ENCODE measurements around the gene PCDHA13. TPM values are rescaled to one million over a fixed set of nuclear protein-coding genes. Genes with fewer than 3 reads are reported as not detected.

The PCDHA13 gene
- total RNA-seq, 3 donors from 2014 or later, result 1.3 to 3.5 (median 1.6) TPM

GRCh38 chr5:140923601-140924000, 41.7 kb downstream of the PCDHA13 start:
- Histone ChIP-seq H3K4me1 (no peaks in the 10 kb centered on the region), H3K9me3 (no peaks in the 10 kb centered on the region), H3K36me3 (no peaks in the 10 kb centered on the region), H3K27ac (no peak overlapping the region), H3K27me3 (no peaks in the 10 kb centered on the region), H3K4me3 (no peak overlapping the region)
- no peak for DNase-seq (ENCODE audit: low spot score in 2 of 2)
- intact Hi-C loops (cut with DNase I; ENCODE audit: low total_unique reads), result no loop called here
- TF ChIP-seq POLR2AphosphoS5 (IDR thresholded peaks at IDR 0.05), result no peak
- no peak for TF ChIP-seq POLR2A (IDR thresholded peaks at IDR 0.05)
- TF ChIP-seq CTCF (IDR thresholded peaks at IDR 0.05), result no peak

DNA sequence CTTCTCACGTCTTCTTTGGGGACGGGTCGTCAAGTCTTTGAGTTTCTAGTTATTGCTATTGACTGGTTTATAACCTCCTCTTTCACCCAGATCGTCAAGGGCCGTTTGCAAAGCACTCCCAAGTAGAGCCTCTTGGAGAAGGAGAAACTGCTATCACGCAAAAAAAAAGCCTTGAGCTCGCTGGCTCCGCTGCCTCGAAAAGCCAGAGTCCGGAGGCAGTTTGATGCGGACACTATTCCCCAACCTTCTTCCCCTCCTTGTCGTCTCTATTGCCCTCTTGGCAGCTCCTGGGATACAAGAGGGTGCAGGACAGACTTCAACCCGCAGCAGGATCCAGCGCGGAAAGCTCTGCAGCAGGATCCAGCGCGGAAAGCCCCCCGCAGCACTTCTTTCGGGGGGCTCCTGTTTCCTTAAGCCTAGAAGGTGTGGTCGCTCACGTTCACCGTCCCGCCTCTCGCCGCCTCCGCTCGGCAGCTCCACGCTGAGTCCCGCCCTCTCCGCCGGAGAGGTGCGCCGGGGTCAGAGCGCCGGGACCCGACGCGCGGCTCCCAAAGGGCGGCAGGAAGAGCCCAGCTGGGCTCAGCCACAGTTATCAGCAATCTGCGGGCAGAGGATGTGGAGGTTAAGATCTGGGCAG, 44.0 kb downstream of the PCDHA13 start, which contains the start of gene PCDHAC1:
Gene PCDHAC1 (plus strand): TSS at position 494 of the 637 bp plus-strand sequence. CDS start 594 bp downstream, outside the sequence.
- intact Hi-C loops (cut with DNase I; ENCODE audit: low total_unique reads), result no loop called here
- Histone ChIP-seq H3K9me3 (no peaks in the 10 kb centered on the region), H3K27me3 (no peaks in the 10 kb centered on the region), H3K36me3 (no peaks in the 10 kb centered on the region), H3K27ac (peak within 1 kb of the TSS in 1 of 2 donors; percentile 11), H3K4me1 (no peaks in the 10 kb centered on the region), H3K4me3 (peak within 1 kb of the TSS; percentile 46 to 67 (median 63))
- DNase-seq (ENCODE audit: low spot score in 2 of 2), result no peak
- TF ChIP-seq CTCF (IDR thresholded peaks at IDR 0.05) (no peak), POLR2A (IDR thresholded peaks at IDR 0.05) (no peak), POLR2AphosphoS5 (IDR thresholded peaks at IDR 0.05) (no peak)

DNA sequence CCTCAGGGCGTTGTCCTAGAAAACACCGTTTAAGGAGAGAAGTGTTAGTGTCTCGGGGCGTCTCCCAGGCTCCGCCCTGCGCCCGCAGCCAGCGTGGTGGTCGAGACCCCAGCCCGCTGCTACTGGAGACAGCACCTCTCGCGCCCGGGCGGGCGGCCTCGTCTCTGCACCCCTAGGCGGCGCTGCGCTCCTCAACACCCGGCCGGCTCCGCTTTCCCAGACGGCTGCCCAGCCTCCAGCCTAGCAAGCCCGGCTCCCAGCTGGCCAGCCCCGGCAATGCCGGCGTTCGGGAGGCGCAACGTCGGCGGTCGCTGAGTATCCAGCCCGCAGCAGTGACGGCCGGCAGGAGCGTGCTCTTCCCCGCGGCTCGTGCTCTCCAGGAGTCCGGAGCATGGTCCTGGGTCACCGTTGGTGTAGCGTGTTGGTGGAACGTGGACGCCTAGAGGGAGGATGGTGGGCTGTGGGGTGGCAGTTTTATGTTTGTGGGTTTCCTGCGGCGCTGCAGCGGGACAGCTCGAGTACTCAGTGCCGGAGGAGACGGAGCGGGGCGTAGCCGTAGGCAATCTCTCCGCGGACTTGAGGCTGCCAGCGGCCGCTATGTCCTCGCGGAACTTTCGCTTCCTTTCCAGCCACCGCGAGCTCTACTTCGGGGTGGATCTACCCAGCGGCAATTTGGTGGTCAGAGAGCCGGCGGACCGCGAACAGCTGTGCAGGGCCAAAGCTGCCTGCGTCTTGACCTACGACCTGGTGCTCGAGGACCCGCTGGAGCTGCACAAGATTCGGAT, 44.7 kb downstream of the PCDHA13 start:
- DNase-seq (ENCODE audit: low spot score in 2 of 2), result peak; percentile 58 to 79
- Histone ChIP-seq H3K36me3 (no peaks in the 10 kb centered on the region), H3K4me1 (no peaks in the 10 kb centered on the region), H3K4me3 (peak overlapping the region; percentile 46 to 67 (median 63)), H3K27ac (peak overlapping the region in 1 of 2 donors; percentile 11), H3K27me3 (no peaks in the 10 kb centered on the region), H3K9me3 (no peaks in the 10 kb centered on the region)
- intact Hi-C loops (cut with DNase I; ENCODE audit: low total_unique reads), result no loop called here
- no peak for TF ChIP-seq POLR2A (IDR thresholded peaks at IDR 0.05)
- peak in 2 of 3 donors; percentile 63 to 75 for TF ChIP-seq CTCF (IDR thresholded peaks at IDR 0.05)

DNA sequence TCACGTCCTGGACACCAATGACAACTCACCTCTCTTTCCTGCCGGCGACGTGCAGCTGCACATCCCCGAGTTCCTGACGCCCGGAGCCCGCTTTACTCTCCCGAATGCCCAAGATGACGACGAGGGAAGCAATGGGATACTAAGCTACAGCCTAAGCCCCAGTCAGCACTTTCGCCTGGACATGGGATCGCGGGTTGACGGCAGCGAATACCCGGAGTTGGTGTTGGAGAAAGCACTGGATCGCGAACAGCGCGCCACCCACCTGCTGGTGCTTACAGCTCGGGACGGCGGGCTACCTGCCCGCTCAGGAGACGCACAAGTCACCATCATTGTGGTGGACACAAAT, 45.3 kb downstream of the PCDHA13 start:
- TF ChIP-seq POLR2A (IDR thresholded peaks at IDR 0.05) (no peak), POLR2AphosphoS5 (IDR thresholded peaks at IDR 0.05) (no peak), CTCF (IDR thresholded peaks at IDR 0.05) (no peak)
- no peaks in the 10 kb centered on the region for H3K36me3 ChIP-seq
- no peak overlapping the region for H3K27ac ChIP-seq
- no peaks in the 10 kb centered on the region for H3K27me3 ChIP-seq
- no peak for DNase-seq (ENCODE audit: low spot score in 2 of 2)
- H3K4me3 ChIP-seq, result peak overlapping the region; percentile 46 to 67 (median 63)
- no peaks in the 10 kb centered on the region for H3K4me1 ChIP-seq
- no peaks in the 10 kb centered on the region for H3K9me3 ChIP-seq
- intact Hi-C loops (cut with DNase I; ENCODE audit: low total_unique reads), result no loop called here

Other genes starting within 250 kb of the PCDHA13 start
- 100 to 1,000 TPM in 1 of 3 donors, 10 to 100 TPM in 2; 46.9 to 119 (median 65.7) TPM for gene CD14, start 248.9 kb upstream of the PCDHA13 start, total RNA-seq
- 10 to 100 TPM; 23.0 to 45.4 (median 34.1) TPM for gene TMCO6, start 242.7 kb upstream of the PCDHA13 start, total RNA-seq
- 10 to 100 TPM; 60.0 to 68.2 (median 67.8) TPM for gene NDUFA2, start 234.5 kb upstream of the PCDHA13 start, total RNA-seq
- gene IK, start 234.3 kb upstream of the PCDHA13 start, total RNA-seq, result 100 to 1,000 TPM; 113 to 146 (median 138) TPM
- 10 to 100 TPM; 20.0 to 25.6 (median 25.3) TPM for gene WDR55, start 217.2 kb upstream of the PCDHA13 start, total RNA-seq
- gene DND1, start 208.5 kb upstream of the PCDHA13 start, total RNA-seq, result 1 to 10 TPM in 2 of 3 donors, under 1 TPM in 1; 0.88 to 2.6 (median 1.4) TPM
- gene HARS1, start 190.8 kb upstream of the PCDHA13 start, total RNA-seq, result 10 to 100 TPM; 43.2 to 53.7 (median 53.1) TPM
- gene HARS2, start 190.7 kb upstream of the PCDHA13 start, total RNA-seq, result 10 to 100 TPM; 21.1 to 39.4 (median 32.4) TPM
- 10 to 100 TPM; 45.2 to 55.0 (median 52.2) TPM for gene ZMAT2, start 181.7 kb upstream of the PCDHA13 start, total RNA-seq
- gene PCDHA1, start 96.0 kb upstream of the PCDHA13 start, total RNA-seq, result not detected
- gene PCDHA2, start 87.3 kb upstream of the PCDHA13 start, total RNA-seq, result under 1 TPM in 2 of 3 donors, not detected in 1; 0.33 to 0.59 TPM
- gene PCDHA3, start 81.1 kb upstream of the PCDHA13 start, total RNA-seq, result 1 to 10 TPM in 1 of 3 donors, under 1 TPM in 2; 0.96 to 2.8 (median 0.98) TPM
- 1 to 10 TPM in 2 of 3 donors, under 1 TPM in 1; 0.64 to 5.4 (median 2.6) TPM for gene PCDHA4, start 75.1 kb upstream of the PCDHA13 start, total RNA-seq
- gene PCDHA5, start 60.5 kb upstream of the PCDHA13 start, total RNA-seq, result 1 to 10 TPM in 1 of 3 donors, under 1 TPM in 2; 0.16 to 1.2 (median 0.66) TPM
- gene PCDHA6, start 54.2 kb upstream of the PCDHA13 start, total RNA-seq, result 1 to 10 TPM in 2 of 3 donors, under 1 TPM in 1; 0.96 to 4.2 (median 2.6) TPM
- 1 to 10 TPM; 1.3 TPM for gene PCDHA7, start 47.9 kb upstream of the PCDHA13 start, total RNA-seq
- gene PCDHA8, start 40.9 kb upstream of the PCDHA13 start, total RNA-seq, result under 1 TPM; 0.32 to 0.98 (median 0.88) TPM
- 1 to 10 TPM in 1 of 3 donors, under 1 TPM in 2; 0.16 to 1.5 (median 0.66) TPM for gene PCDHA9, start 33.7 kb upstream of the PCDHA13 start, total RNA-seq
- gene PCDHA10, start 26.2 kb upstream of the PCDHA13 start, total RNA-seq, result 1 to 10 TPM in 2 of 3 donors, under 1 TPM in 1; 0.64 to 6.4 (median 4.9) TPM
- gene PCDHA11, start 13.2 kb upstream of the PCDHA13 start, total RNA-seq, result 1 to 10 TPM in 2 of 3 donors, under 1 TPM in 1; 0.48 to 4.3 (median 3.4) TPM
- 1 to 10 TPM in 2 of 3 donors, under 1 TPM in 1; 0.48 to 6.9 (median 5.0) TPM for gene PCDHA12, start 6.8 kb upstream of the PCDHA13 start, total RNA-seq
- 1 to 10 TPM in 2 of 3 donors, under 1 TPM in 1; 0.80 to 2.5 (median 2.3) TPM for gene PCDHAC1, start 44.2 kb downstream of the PCDHA13 start, total RNA-seq
- gene PCDHAC2, start 84.4 kb downstream of the PCDHA13 start, total RNA-seq, result 1 to 10 TPM; 2.1 to 2.8 (median 2.6) TPM
- under 1 TPM in 2 of 3 donors, not detected in 1; under 0.01 TPM for gene PCDHB1, start 169.2 kb downstream of the PCDHA13 start, total RNA-seq
- gene PCDHB2, start 212.5 kb downstream of the PCDHA13 start, total RNA-seq, result 10 to 100 TPM in 1 of 3 donors, 1 to 10 TPM in 2; 3.8 to 10.8 (median 9.8) TPM
- 1 to 10 TPM; 3.4 to 6.2 (median 5.4) TPM for gene PCDHB3, start 218.3 kb downstream of the PCDHA13 start, total RNA-seq
- 1 to 10 TPM; 7.5 to 9.2 (median 7.7) TPM for gene PCDHB4, start 239.7 kb downstream of the PCDHA13 start, total RNA-seq

All from breast epithelium (tissue), 4 donors.